HEK293 (cell line): Measurements from ENCODE around the gene UBE2G2.

Experiments used
- CTCF ChIP-seq: fragments of 450-650 bp; formaldehyde crosslinking; IDR thresholded peaks from 2 replicates; pipeline ENCODE4 v1.5.1; 2016; ENCODE audit warnings: missing biosample characterization, missing genetic modification characterization
- ELK4 ChIP-seq: IDR thresholded peaks from 2 replicates; pipeline ENCODE4 v1.6.1; 2011; ENCODE audit warnings: mild to moderate bottlenecking, low read depth, low read length, borderline replicate concordance
- GLIS1 ChIP-seq: fragments of 450-650 bp; formaldehyde crosslinking; IDR thresholded peaks from 2 replicates; pipeline ENCODE4 v1.5.1; 2016; ENCODE audit warnings: missing biosample characterization, missing genetic modification characterization
- GLIS2 ChIP-seq: fragments of 450-650 bp; formaldehyde crosslinking; IDR thresholded peaks from 2 replicates; pipeline ENCODE4 v1.5.1; 2016; ENCODE audit warnings: missing biosample characterization, missing genetic modification characterization
- IKZF3 ChIP-seq: fragments of 450-650 bp; IDR thresholded peaks from 2 replicates; pipeline ENCODE4 v1.5.0; 2018; ENCODE audit warnings: missing biosample characterization, mild to moderate bottlenecking, missing genetic modification characterization, moderate library complexity
- MYNN ChIP-seq: fragments of 450-650 bp; formaldehyde crosslinking; IDR thresholded peaks from 2 replicates; pipeline ENCODE4 v1.5.1; 2016; ENCODE audit warnings: missing biosample characterization, missing genetic modification characterization, borderline replicate concordance
- PRDM10 ChIP-seq: fragments of 450-650 bp; formaldehyde crosslinking; IDR thresholded peaks from 2 replicates; pipeline ENCODE4 v1.5.1; 2016; ENCODE audit warnings: missing biosample characterization, missing genetic modification characterization
- SP2 ChIP-seq: fragments of 450-650 bp; formaldehyde crosslinking; IDR thresholded peaks from 2 replicates; pipeline ENCODE4 v1.5.1; 2016; ENCODE audit warnings: missing biosample characterization, missing genetic modification characterization
- ZBTB11 ChIP-seq: fragments of 450-650 bp; formaldehyde crosslinking; conservative IDR thresholded peaks from 2 replicates; pipeline ENCODE4 v1.5.1; 2016; ENCODE audit warnings: low read depth, missing biosample characterization, missing genetic modification characterization
- ZBTB21 ChIP-seq: fragments of 450-650 bp; formaldehyde crosslinking; IDR thresholded peaks from 2 replicates; pipeline ENCODE4 v1.5.1; 2017; ENCODE audit warnings: missing biosample characterization, missing genetic modification characterization
- ZFP69B ChIP-seq: fragments of 450-650 bp; formaldehyde crosslinking; IDR thresholded peaks from 2 replicates; pipeline ENCODE4 v1.5.1; 2016; ENCODE audit warnings: missing biosample characterization, missing genetic modification characterization
- ZNF114 ChIP-seq: fragments of 450-650 bp; formaldehyde crosslinking; IDR thresholded peaks from 2 replicates; pipeline ENCODE4 v1.5.0; 2017; ENCODE audit warnings: missing biosample characterization, missing genetic modification characterization
- ZNF16 ChIP-seq: fragments of 450-650 bp; formaldehyde crosslinking; IDR thresholded peaks from 2 replicates; pipeline ENCODE4 v1.5.1; 2016; ENCODE audit warnings: low read depth, missing biosample characterization, missing genetic modification characterization
- ZNF169 ChIP-seq: fragments of 450-650 bp; formaldehyde crosslinking; IDR thresholded peaks from 2 replicates; pipeline ENCODE4 v1.5.1; 2016; ENCODE audit warnings: missing biosample characterization, missing genetic modification characterization
- ZNF175 ChIP-seq: fragments of 450-650 bp; formaldehyde crosslinking; IDR thresholded peaks from 2 replicates; pipeline ENCODE4 v1.5.1; 2016; ENCODE audit warnings: missing biosample characterization, missing genetic modification characterization
- ZNF248 ChIP-seq: fragments of 450-650 bp; formaldehyde crosslinking; IDR thresholded peaks from 2 replicates; pipeline ENCODE4 v1.5.1; 2017; ENCODE audit warnings: missing biosample characterization, missing genetic modification characterization
- ZNF362 ChIP-seq: fragments of 450-650 bp; formaldehyde crosslinking; IDR thresholded peaks from 2 replicates; pipeline ENCODE4 v1.5.1; 2016; ENCODE audit warnings: missing biosample characterization, missing genetic modification characterization
- ZNF398 ChIP-seq: fragments of 450-650 bp; formaldehyde crosslinking; IDR thresholded peaks from 2 replicates; pipeline ENCODE4 v1.5.1; 2017; ENCODE audit warnings: missing biosample characterization, missing genetic modification characterization
- ZNF423 ChIP-seq: fragments of 450-650 bp; formaldehyde crosslinking; IDR thresholded peaks from 2 replicates; pipeline ENCODE4 v1.5.1; 2016; ENCODE audit warnings: missing biosample characterization, missing genetic modification characterization
- ZNF449 ChIP-seq: fragments of 450-650 bp; formaldehyde crosslinking; IDR thresholded peaks from 2 replicates; pipeline ENCODE4 v1.5.1; 2017; ENCODE audit warnings: missing biosample characterization, mild to moderate bottlenecking, missing genetic modification characterization, moderate library complexity
- ZNF48 ChIP-seq: fragments of 450-650 bp; formaldehyde crosslinking; IDR thresholded peaks from 2 replicates; pipeline ENCODE4 v1.5.1; 2016; ENCODE audit warnings: missing biosample characterization, missing genetic modification characterization
- ZNF558 ChIP-seq: fragments of 450-650 bp; formaldehyde crosslinking; IDR thresholded peaks from 2 replicates; pipeline ENCODE4 v1.5.1; 2016; ENCODE audit warnings: missing biosample characterization, missing genetic modification characterization
- ZNF585B ChIP-seq: fragments of 450-650 bp; formaldehyde crosslinking; IDR thresholded peaks from 2 replicates; pipeline ENCODE4 v1.5.1; 2016; ENCODE audit warnings: missing biosample characterization, missing genetic modification characterization
- ZNF596 ChIP-seq: fragments of 450-650 bp; IDR thresholded peaks from 2 replicates; pipeline ENCODE4 v1.5.0; 2018; ENCODE audit warnings: missing biosample characterization, mild to moderate bottlenecking, missing genetic modification characterization, moderate library complexity

The UBE2G2 gene

GRCh38 chr21:44801468-44802395 is at the start of gene UBE2G2 (continued):
- no peak for TF ChIP-seq ZNF362
- no peak for TF ChIP-seq ZNF248
- no peak for TF ChIP-seq ZNF169 (tag by site-specific recombination)
- no peak for TF ChIP-seq IKZF3 (tag by site-specific recombination)
- no peak for TF ChIP-seq ZNF596 (tag by site-specific recombination)
- no peak for TF ChIP-seq MYNN (tag by site-specific recombination)
- TF ChIP-seq CTCF (tag by site-specific recombination): no peak; the same call in 1 of the 2 replicates
- peak; percentile 65 for TF ChIP-seq GLIS2 (tag by site-specific recombination)
- peak; percentile 84 for TF ChIP-seq SP2 (tag by site-specific recombination)
- TF ChIP-seq ZNF114 (tag by site-specific recombination): no peak
- no peak for TF ChIP-seq PRDM10
- TF ChIP-seq ZNF48: no peak
- no peak for TF ChIP-seq ZNF449 (tag by site-specific recombination)
- TF ChIP-seq ZFP69B: no peak
- no peak for TF ChIP-seq ZNF423 (tag by site-specific recombination)
- no peak for TF ChIP-seq ELK4
- TF ChIP-seq GLIS1: peak; percentile 83
- no peak for TF ChIP-seq ZNF175 (tag by site-specific recombination)
- TF ChIP-seq ZNF585B: no peak
- peak; percentile 94 for TF ChIP-seq ZBTB11 (tag by site-specific recombination)
- TF ChIP-seq ZNF16 (tag by site-specific recombination): no peak
- no peak for TF ChIP-seq ZNF558 (tag by site-specific recombination)
- TF ChIP-seq ZBTB21 (tag by site-specific recombination): no peak
- peak; percentile 62 for TF ChIP-seq ZNF398 (tag by site-specific recombination)
